Sigmoid colon (tissue), 7 donors: ENCODE measurements around the gene DNAJC17. TPM values are rescaled to one million over a fixed set of nuclear protein-coding genes. Genes with fewer than 3 reads are reported as not detected.

Experiments used
- DNase-seq: peaks from one replicate; pipeline ENCODE4 v3.0.0-alpha.2; 2019
- H3K27ac ChIP-seq, 4 donors: fragments of 200-600 bp; sonication (generic); one replicate each; pipeline ENCODE4 v1.5.1; 2016 to 2019; ENCODE audit warnings: mild to moderate bottlenecking in 1 of 4
- H3K27me3 ChIP-seq, 3 donors: fragments of 200-600 bp; sonication (generic); one replicate each; pipeline ENCODE4 v1.5.1; 2019; ENCODE audit warnings: mild to moderate bottlenecking in 1 of 3
- H3K36me3 ChIP-seq, 4 donors: fragments of 200-600 bp; sonication (generic); one replicate each; pipeline ENCODE4 v1.5.1; 2016 to 2019
- H3K4me1 ChIP-seq, 4 donors: fragments of 200-600 bp; sonication (generic); one replicate each; pipeline ENCODE4 v1.5.1; 2017 to 2019
- H3K4me3 ChIP-seq, 4 donors: fragments of 200-600 bp; sonication (generic); one replicate each; pipeline ENCODE4 v1.5.1; 2017 to 2019; ENCODE audit warnings: mild to moderate bottlenecking in 2 of 4, moderate library complexity in 1 of 4
- H3K9me3 ChIP-seq, 4 donors: fragments of 200-600 bp in 3 of 4; sonication (generic) in 3 of 4; one replicate each; pipeline versions ENCODE4 v1.5.1 to v1.6.1; 2013 to 2019
- CTCF ChIP-seq, 4 experiments: fragments of 450-650 bp in 3 of 4; fragments of 200-600 bp in 1 of 4; IDR thresholded peaks; one replicate each; pipeline ENCODE4 v1.5.1; 2016 to 2019; ENCODE audit warnings: antibody characterized with exemption in 4 of 4, mild to moderate bottlenecking in 3 of 4, moderate library complexity in 2 of 4
- EP300 ChIP-seq, 4 donors: sonication (generic); formaldehyde crosslinking; IDR thresholded peaks; one replicate each; pipeline ENCODE4 v1.6.1; 2017; ENCODE audit warnings: antibody characterized with exemption in 4 of 4
- POLR2A ChIP-seq, 2 donors: fragments of 450-650 bp; IDR thresholded peaks; one replicate each; pipeline ENCODE4 v1.6.1; 2016; ENCODE audit warnings: antibody characterized with exemption in 2 of 2, mild to moderate bottlenecking in 2 of 2, moderate library complexity in 2 of 2
- POLR2AphosphoS5 ChIP-seq, 4 donors: sonication (generic); formaldehyde crosslinking; IDR thresholded peaks; one replicate each; pipeline ENCODE4 v1.6.1; 2017; ENCODE audit warnings: antibody characterized with exemption in 4 of 4
- WGBS, 2 donors: extraction: QIAGEN DNeasy Blood & Tissue Kit; methylation state at CpG; one replicate each; pipeline ENCODE4 v1.1.7; 2013; 5-methylcytosine and 5-hydroxymethylcytosine counted together
- intact Hi-C: fragments of 100-400 bp; cut with DNase I; formaldehyde crosslinking; loops from one replicate; pipeline ENCODE4 v1.15.1; 2023
- polyA plus RNA-seq, 3 donors: library from polyadenylated mRNA; stranded (reverse); fragments of 200-250 nt; gene quantifications; one replicate each; pipeline ENCODE4 v1.2.3, GENCODE V29; 2013
- total RNA-seq, 4 donors: library from RNA; depleted of rRNA; stranded (reverse); fragments of >200 nt; gene quantifications; one replicate each; pipeline ENCODE4 v1.1.0, GENCODE V29; 2016
- donor health status: healthy with polysubstance abuse.
- donor health status: Bipolar disorder and iron deficiency.
- donor health status: healthy.

DNAJC17 gene
- total and polyA plus RNA-seq, 7 donors: 9.1 to 56.4 (median 25.8) TPM

GRCh38 chr15:40762919-40763800 is 44.1 kb downstream of the DNAJC17 start:
- H3K27ac ChIP-seq: peak overlapping the region; percentile 68 to 80 (median 71)
- H3K4me3 ChIP-seq: peak overlapping the region; percentile 32 to 57 (median 46)
- no peaks in the 10 kb centered on the region for H3K9me3 ChIP-seq
- TF ChIP-seq POLR2AphosphoS5 (IDR thresholded peaks at IDR 0.05) (peak in 2 of 4 donors; percentile 43 to 45), EP300 (IDR thresholded peaks at IDR 0.05) (no peak), CTCF (IDR thresholded peaks at IDR 0.05) (no peak)
- no peaks in the 10 kb centered on the region for H3K27me3 ChIP-seq
- 28 to 31% methylated on average over 55 of the region's 55 CpGs for WGBS, 2 donors
- intact Hi-C loops: no loop called here
- peaks cover 0 to 7% (median 2%) of the 10 kb centered on the region in 4 donors for H3K36me3 ChIP-seq
- peak; percentile 89 for DNase-seq
- peaks cover 0 to 30% (median 27%) of the 10 kb centered on the region in 4 donors for H3K4me1 ChIP-seq

- peaks cover 0 to 30% (median 28%) of the 10 kb centered on the region in 4 donors for H3K4me1 ChIP-seq
- H3K4me3 ChIP-seq: no peak overlapping the region
- DNase-seq: no peak
- no peaks in the 10 kb centered on the region for H3K27me3 ChIP-seq
- 91 to 95% methylated on average over 5 of the region's 5 CpGs for WGBS, 2 donors
- H3K9me3 ChIP-seq: no peaks in the 10 kb centered on the region
- no peaks in the 10 kb centered on the region for H3K36me3 ChIP-seq
- no peak overlapping the region for H3K27ac ChIP-seq
- intact Hi-C loops: loop anchor here (10.0 kb wide), 2 partner anchors 135 to 195 kb away; partner anchors contain the start of genes CCDC32, RPUSD2 and VPS18
- TF ChIP-seq EP300 (IDR thresholded peaks at IDR 0.05) (no peak), CTCF (IDR thresholded peaks at IDR 0.05) (no peak), POLR2AphosphoS5 (IDR thresholded peaks at IDR 0.05) (no peak), POLR2A (IDR thresholded peaks at IDR 0.05) (no peak)
Observed at GRCh38 chr15:40759961-40760360, 47.3 kb downstream of the DNAJC17 start.

GRCh38 chr15:40756938-40757337 is 50.3 kb downstream of the DNAJC17 start:
- Histone ChIP-seq H3K4me3 (no peak overlapping the region), H3K27me3 (no peaks in the 10 kb centered on the region), H3K27ac (no peak overlapping the region), H3K9me3 (no peaks in the 10 kb centered on the region), H3K36me3 (peaks cover 0 to 9% (median under 1%) of the 10 kb centered on the region in 4 donors), H3K4me1 (peaks cover 0 to 33% (median 25%) of the 10 kb centered on the region in 4 donors)
- TF ChIP-seq CTCF (IDR thresholded peaks at IDR 0.05) (no peak), EP300 (IDR thresholded peaks at IDR 0.05) (no peak)
- intact Hi-C loops: loop anchor here (10.0 kb wide), 2 partner anchors 138 to 192 kb away; partner anchors contain the start of genes CCDC32, RPUSD2 and VPS18
- no peak for DNase-seq
- WGBS, 2 donors: 12 to 32% methylated on average over 6 of the region's 6 CpGs

- 48 to 68% methylated on average over 10 of the region's 10 CpGs for WGBS, 2 donors
- Histone ChIP-seq H3K4me1 (peaks cover 0 to 35% (median 25%) of the 10 kb centered on the region in 4 donors), H3K4me3 (peak overlapping the region; percentile 69 to 95 (median 85)), H3K27ac (peak overlapping the region; percentile 76 to 84 (median 80)), H3K9me3 (no peaks in the 10 kb centered on the region), H3K27me3 (no peaks in the 10 kb centered on the region), H3K36me3 (peaks cover 2 to 20% (median 12%) of the 10 kb centered on the region in 4 donors)
- no peak for DNase-seq
- no peak for TF ChIP-seq POLR2A (IDR thresholded peaks at IDR 0.05)
- no peak for TF ChIP-seq CTCF (IDR thresholded peaks at IDR 0.05)
- TF ChIP-seq POLR2AphosphoS5 (IDR thresholded peaks at IDR 0.05): no peak
- TF ChIP-seq EP300 (IDR thresholded peaks at IDR 0.05): no peak
- intact Hi-C loops: loop anchor here (2.0 to 10.0 kb wide), 4 partner anchors 51 to 191 kb away; partner anchors contain the start of genes CCDC32, DNAJC17, RAD51 and RPUSD2
Observed at GRCh38 chr15:40755812-40756208, 51.5 kb downstream of the DNAJC17 start.
